Stimulated activated CD8-positive, alpha-beta memory T cell treated with anti-CD3 and anti-CD28 coated beads, Interleukin-15, amount 100 ng/mL, for 1 hour (primary cell): Measurements from ENCODE around the gene PPIC.
"Not testable (repeated sequence)": the region's sequence is repeated elsewhere in the genome, so short reads cannot be mapped to it uniquely, and the experiment has no call there.

Source experiments
- DNase-seq: peaks from one replicate; pipeline ENCODE4 v3.0.0-alpha.2; 2020; ENCODE audit warnings: low read depth

PPIC gene

GRCh38 chr5:123007754-123008153 is 28.8 kb downstream of the PPIC start:
- no peak for DNase-seq

GRCh38 chr5:123007182-123007581 is 29.3 kb downstream of the PPIC start:
- DNase-seq: no peak

GRCh38 chr5:123001808-123002207 is 34.7 kb downstream of the PPIC start:
- DNase-seq: no peak

GRCh38 chr5:123000731-123001130 is 35.8 kb downstream of the PPIC start:
- no peak for DNase-seq

GRCh38 chr5:122999947-123000563 is 36.5 kb downstream of the PPIC start:
- no peak for DNase-seq

GRCh38 chr5:122997294-122997693 is 39.2 kb downstream of the PPIC start:
- no peak for DNase-seq

GRCh38 chr5:122996091-122996490 is 40.4 kb downstream of the PPIC start:
- DNase-seq: no peak

GRCh38 chr5:122985954-122986721 is 50.4 kb downstream of the PPIC start:
- no peak for DNase-seq

- no peak for DNase-seq
Measured at GRCh38 chr5:122985006-122985700, 51.4 kb downstream of the PPIC start.

GRCh38 chr5:122984425-122984824 is 52.1 kb downstream of the PPIC start:
- no peak for DNase-seq

- DNase-seq: no peak
Measured at GRCh38 chr5:122982376-122982775, 54.1 kb downstream of the PPIC start.

GRCh38 chr5:122981846-122982245 is 54.7 kb downstream of the PPIC start:
- DNase-seq: no peak

GRCh38 chr5:122978644-122979297 is 57.8 kb downstream of the PPIC start:
- no peak for DNase-seq

- no peak for DNase-seq
Measured at GRCh38 chr5:122978068-122978467, 58.5 kb downstream of the PPIC start.

- DNase-seq: no peak
Measured at GRCh38 chr5:122977319-122977718, 59.2 kb downstream of the PPIC start.

GRCh38 chr5:122974251-122974650 is 62.3 kb downstream of the PPIC start:
- not testable (repeated sequence) for DNase-seq

GRCh38 chr5:122973759-122974158 is 62.8 kb downstream of the PPIC start:
- DNase-seq: not testable (repeated sequence)
